GM21390 (cell line): ENCODE data around the gene ZNF274.
A peak's percentile ranks its signal among the peaks of the same experiment; 100 is the strongest.
"Not testable (repeated sequence)": the region's sequence is repeated elsewhere in the genome, so short reads cannot be mapped to it uniquely, and the experiment has no call there.

ENCODE experiments used
- ATAC-seq: cut with Tn5 transposase; IDR thresholded peaks from one replicate; pipeline ENCODE4 v1.9.1; 2021; ENCODE audit not compliant: unreplicated experiment

Gene ZNF274

GRCh38 chr19:58212336-58213074 lies 29.6 kb downstream of the ZNF274 start:
- no peak for ATAC-seq

GRCh38 chr19:58213075-58213369 lies 30.2 kb downstream of the ZNF274 start:
- ATAC-seq, result no peak

GRCh38 chr19:58217069-58217481 lies 34.2 kb downstream of the ZNF274 start:
- no peak for ATAC-seq

- no peak for ATAC-seq
Measured at GRCh38 chr19:58217607-58218391, 34.9 kb downstream of the ZNF274 start.

GRCh38 chr19:58218899-58219298 lies 36.0 kb downstream of the ZNF274 start:
- no peak for ATAC-seq

GRCh38 chr19:58227964-58228584 lies 45.2 kb downstream of the ZNF274 start:
- no peak for ATAC-seq

- ATAC-seq, result peak; percentile 94
Measured at GRCh38 chr19:58228585-58229254, 45.9 kb downstream of the ZNF274 start, which contains the start of gene ZNF544. Gene ZNF544, plus strand, starts transcription at chr19:58228914. Its CDS starts 15,110 bp downstream, at chr19:58244024.

GRCh38 chr19:58229255-58229639 lies 46.4 kb downstream of the ZNF274 start:
- ATAC-seq, result no peak

GRCh38 chr19:58237324-58237723 lies 54.5 kb downstream of the ZNF274 start:
- no peak for ATAC-seq

GRCh38 chr19:58243351-58243750 lies 60.5 kb downstream of the ZNF274 start:
- ATAC-seq, result no peak

GRCh38 chr19:58248886-58249285 lies 66.0 kb downstream of the ZNF274 start:
- no peak for ATAC-seq

- ATAC-seq, result no peak
Measured at GRCh38 chr19:58252102-58252685, 69.3 kb downstream of the ZNF274 start.

- ATAC-seq, result not testable (repeated sequence)
Measured at GRCh38 chr19:58258259-58258658, 75.4 kb downstream of the ZNF274 start.

- no peak for ATAC-seq
Measured at GRCh38 chr19:58261600-58261967, 78.7 kb downstream of the ZNF274 start.

GRCh38 chr19:58261968-58262921 lies 79.4 kb downstream of the ZNF274 start:
- no peak for ATAC-seq

GRCh38 chr19:58262922-58263296 lies 80.0 kb downstream of the ZNF274 start:
- no peak for ATAC-seq
